Vagina (tissue), 2 donors: ENCODE measurements around the gene SMURF1. TPM values are rescaled to one million over a fixed set of nuclear protein-coding genes. Genes with fewer than 3 reads are reported as not detected.

Experiments used
- DNase-seq, 2 donors: peaks; one replicate each; pipeline ENCODE4 v3.0.0-alpha.2; 2017; ENCODE audit errors: extremely low spot score in 2 of 2
- H3K27ac ChIP-seq: fragments of 200-600 bp; sonication (generic); one replicate; pipeline ENCODE4 v1.5.1; 2019
- H3K27me3 ChIP-seq: fragments of 200-600 bp; sonication (generic); one replicate; pipeline ENCODE4 v1.5.1; 2019
- H3K36me3 ChIP-seq, 2 donors: fragments of 200-600 bp; sonication (generic); one replicate each; pipeline ENCODE4 v1.5.1; 2017 to 2019
- H3K4me1 ChIP-seq: fragments of 200-600 bp; sonication (generic); one replicate; pipeline ENCODE4 v1.5.1; 2019
- H3K4me3 ChIP-seq, 2 donors: fragments of 200-600 bp; sonication (generic); 1 replicate in 1 of 2; 2 replicates in 1 of 2; pipeline ENCODE4 v1.5.1; 2016 to 2019
- H3K9me3 ChIP-seq: fragments of 200-600 bp; sonication (generic); one replicate; pipeline ENCODE4 v1.5.1; 2019
- CTCF ChIP-seq, 3 experiments: fragments of 450-650 bp in 2 of 3; fragments of 200-600 bp in 1 of 3; sonication (generic) in 1 of 3; IDR thresholded peaks; one replicate each; pipeline ENCODE4 v1.5.1; 2017 to 2019; ENCODE audit warnings: antibody characterized with exemption in 3 of 3, mild to moderate bottlenecking in 2 of 3, moderate library complexity in 2 of 3
- POLR2A ChIP-seq, 2 donors: fragments of 450-650 bp; IDR thresholded peaks; one replicate each; pipeline ENCODE4 v1.6.1; 2017; ENCODE audit warnings: antibody characterized with exemption in 2 of 2, mild to moderate bottlenecking in 2 of 2, moderate library complexity in 2 of 2
- POLR2AphosphoS5 ChIP-seq, 2 donors: sonication (generic); formaldehyde crosslinking; IDR thresholded peaks; one replicate each; pipeline ENCODE4 v1.9.0; 2017; ENCODE audit warnings: antibody characterized with exemption in 2 of 2, mild to moderate bottlenecking in 2 of 2, low read depth in 1 of 2; ENCODE audit not compliant: insufficient read depth in 1 of 2
- intact Hi-C: fragments of 100-400 bp; cut with DNase I; formaldehyde crosslinking; loops from one replicate; pipeline ENCODE4 v1.15.1; 2023
- total RNA-seq: library from RNA; depleted of rRNA; stranded (reverse); fragments of >200 nt; gene quantifications from one replicate; pipeline ENCODE4 v1.2.3, GENCODE V29; 2016

SMURF1 gene
- total RNA-seq, 1 donor from 2014 or later, result 30.0 TPM

GRCh38 chr7:99011706-99012404, 132.1 kb downstream of the SMURF1 start:
- H3K4me3 ChIP-seq, result no peak overlapping the region
- H3K9me3 ChIP-seq, result no peaks in the 10 kb centered on the region
- intact Hi-C loops, result no loop called here
- no peak overlapping the region for H3K27ac ChIP-seq
- H3K27me3 ChIP-seq, result no peaks in the 10 kb centered on the region
- peaks cover 7 to 88% of the 10 kb centered on the region in 2 donors for H3K36me3 ChIP-seq
- no peaks in the 10 kb centered on the region for H3K4me1 ChIP-seq
- peak; percentile 54 to 67 for DNase-seq
- TF ChIP-seq POLR2AphosphoS5 (IDR thresholded peaks at IDR 0.05; ENCODE audit: insufficient read depth in 1 of 2, low read depth in 1 of 2), result no peak
- no peak for TF ChIP-seq CTCF (IDR thresholded peaks at IDR 0.05)
- TF ChIP-seq POLR2A (IDR thresholded peaks at IDR 0.05), result no peak

- DNase-seq, result peak; percentile 58 to 60
- Histone ChIP-seq H3K27me3 (no peaks in the 10 kb centered on the region), H3K4me1 (no peaks in the 10 kb centered on the region), H3K27ac (no peak overlapping the region), H3K9me3 (no peaks in the 10 kb centered on the region), H3K36me3 (peaks cover 7 to 92% of the 10 kb centered on the region in 2 donors), H3K4me3 (no peak overlapping the region)
- TF ChIP-seq CTCF (IDR thresholded peaks at IDR 0.05) (no peak), POLR2AphosphoS5 (IDR thresholded peaks at IDR 0.05; ENCODE audit: insufficient read depth in 1 of 2, low read depth in 1 of 2) (no peak), POLR2A (IDR thresholded peaks at IDR 0.05) (no peak)
- intact Hi-C loops, result no loop called here
Measured at GRCh38 chr7:99011341-99011705, 132.6 kb downstream of the SMURF1 start.

GRCh38 chr7:99010281-99010680, 133.6 kb downstream of the SMURF1 start:
- Histone ChIP-seq H3K4me3 (no peak overlapping the region), H3K27ac (no peak overlapping the region), H3K4me1 (no peaks in the 10 kb centered on the region), H3K9me3 (no peaks in the 10 kb centered on the region), H3K27me3 (no peaks in the 10 kb centered on the region), H3K36me3 (peaks cover 7 to 88% of the 10 kb centered on the region in 2 donors)
- TF ChIP-seq POLR2AphosphoS5 (IDR thresholded peaks at IDR 0.05; ENCODE audit: insufficient read depth in 1 of 2, low read depth in 1 of 2), result no peak
- TF ChIP-seq CTCF (IDR thresholded peaks at IDR 0.05), result no peak
- no peak for TF ChIP-seq POLR2A (IDR thresholded peaks at IDR 0.05)
- DNase-seq, result no peak
- intact Hi-C loops, result no loop called here

GRCh38 chr7:99008921-99009530, 134.9 kb downstream of the SMURF1 start:
- intact Hi-C loops, result no loop called here
- peak in 1 of 2 donors; percentile 91 for DNase-seq

More at GRCh38 chr7:99008921-99009530, 134.9 kb downstream of the SMURF1 start:
- H3K4me1 ChIP-seq, result no peaks in the 10 kb centered on the region
- H3K27ac ChIP-seq, result no peak overlapping the region
- H3K9me3 ChIP-seq, result no peaks in the 10 kb centered on the region
- H3K27me3 ChIP-seq, result no peaks in the 10 kb centered on the region
- peaks cover 0 to 88% of the 10 kb centered on the region in 2 donors for H3K36me3 ChIP-seq
- H3K4me3 ChIP-seq, result no peak overlapping the region
- TF ChIP-seq POLR2A (IDR thresholded peaks at IDR 0.05), result no peak
- no peak for TF ChIP-seq POLR2AphosphoS5 (IDR thresholded peaks at IDR 0.05; ENCODE audit: insufficient read depth in 1 of 2, low read depth in 1 of 2)
- TF ChIP-seq CTCF (IDR thresholded peaks at IDR 0.05), result no peak
